Astrocyte (in vitro differentiated cells and primary cell): ENCODE data around the gene KLF2. TPM values are rescaled to one million over a fixed set of nuclear protein-coding genes. Genes with fewer than 3 reads are reported as not detected.
A peak's percentile ranks its signal among the peaks of the same experiment; 100 is the strongest.

ENCODE experiments used
- DNase-seq: peaks from one replicate; pipeline ENCODE4 v3.0.0-alpha.2; 2010; ENCODE audit warnings: low read depth
- FAIRE-seq: peaks from 2 replicates; lab custom pipeline; 2011; peaks lifted over from hg19 to GRCh38; lab: Jason Lieb, UNC
- H2AFZ ChIP-seq: 2 replicates; pipeline ENCODE4 v1.6.0; 2012; ENCODE audit warnings: low read depth, low read length, inconsistent platforms
- H3K27ac ChIP-seq: 2 replicates; pipeline ENCODE4 v1.5.1; 2011; ENCODE audit warnings: low read depth, low read length, inconsistent platforms
- H3K27me3 ChIP-seq: 2 replicates; pipeline ENCODE4 v1.6.0; 2011; ENCODE audit warnings: low read length, inconsistent platforms; ENCODE audit not compliant: insufficient read depth
- H3K36me3 ChIP-seq: 2 replicates; pipeline ENCODE4 v1.5.1; 2011; ENCODE audit warnings: low read length, inconsistent platforms; ENCODE audit not compliant: insufficient read depth
- H3K4me1 ChIP-seq: 2 replicates; pipeline ENCODE4 v1.5.1; 2011; ENCODE audit warnings: low read length, inconsistent platforms; ENCODE audit not compliant: insufficient read depth
- H3K4me2 ChIP-seq: 2 replicates; pipeline ENCODE4 v1.6.0; 2012; ENCODE audit warnings: low read length, inconsistent platforms
- H3K4me3 ChIP-seq: 2 replicates; pipeline ENCODE4 v1.5.1; 2011; ENCODE audit warnings: low read depth, mild to moderate bottlenecking, low read length, inconsistent platforms; ENCODE audit not compliant: insufficient read depth
- H3K79me2 ChIP-seq: 2 replicates; pipeline ENCODE4 v1.6.0; 2012; ENCODE audit warnings: mild to moderate bottlenecking, low read length, inconsistent platforms; ENCODE audit not compliant: insufficient read depth
- H3K9ac ChIP-seq: 2 replicates; pipeline ENCODE4 v1.6.0; 2012; ENCODE audit warnings: mild to moderate bottlenecking, low read length, inconsistent platforms
- H3K9me3 ChIP-seq: 2 replicates; pipeline ENCODE4 v1.5.1; 2012; ENCODE audit warnings: low read depth, mild to moderate bottlenecking, low read length, inconsistent platforms; ENCODE audit not compliant: insufficient read depth
- H4K20me1 ChIP-seq: 2 replicates; pipeline ENCODE4 v1.6.0; 2012; ENCODE audit warnings: low read length, inconsistent platforms; ENCODE audit not compliant: insufficient read depth
- H3K27ac Mint-ChIP-seq: one replicate; pipeline ENCODE4 v1.8.0; 2021; ENCODE audit warnings: mild to moderate bottlenecking, mixed read lengths; ENCODE audit not compliant: unreplicated experiment
- H3K27me3 Mint-ChIP-seq: one replicate; pipeline ENCODE4 v1.8.0; 2021; ENCODE audit warnings: low read depth, mixed read lengths; ENCODE audit not compliant: unreplicated experiment
- H3K36me3 Mint-ChIP-seq: one replicate; pipeline ENCODE4 v1.8.0; 2021; ENCODE audit warnings: low read depth, mixed read lengths; ENCODE audit not compliant: unreplicated experiment
- H3K4me1 Mint-ChIP-seq: one replicate; pipeline ENCODE4 v1.8.0; 2021; ENCODE audit warnings: low read depth, mixed read lengths; ENCODE audit not compliant: unreplicated experiment
- H3K4me3 Mint-ChIP-seq: one replicate; pipeline ENCODE4 v1.8.0; 2021; ENCODE audit warnings: mild to moderate bottlenecking, moderate library complexity, mixed read lengths; ENCODE audit not compliant: unreplicated experiment
- H3K9me3 Mint-ChIP-seq: one replicate; pipeline ENCODE4 v1.8.0; 2021; ENCODE audit warnings: mild to moderate bottlenecking, mixed read lengths; ENCODE audit not compliant: unreplicated experiment
- CTCF ChIP-seq: IDR thresholded peaks from 2 replicates; pipeline ENCODE4 v1.5.1; 2011; ENCODE audit warnings: low read depth, mild to moderate bottlenecking, inconsistent platforms, low read length, moderate library complexity; ENCODE audit not compliant: insufficient read depth
- EZH2 ChIP-seq: IDR thresholded peaks from 2 replicates; pipeline ENCODE4 v1.6.1; 2012; ENCODE audit warnings: mild to moderate bottlenecking, low read length, inconsistent platforms; ENCODE audit not compliant: insufficient read depth
- total RNA-seq: library from RNA; stranded (reverse); gene quantifications from 2 replicates; pipeline ENCODE4 v1.2.1, GENCODE V29; 2021

Gene KLF2
- total RNA-seq, 1 donor from 2014 or later: 1.9 TPM

GRCh38 chr19:16338470-16339360, 14.1 kb downstream of the KLF2 start:
- no peaks in the 10 kb centered on the region for H3K9me3 ChIP-seq
- peak overlapping the region; percentile 78 for H3K27ac ChIP-seq
- no peaks in the 10 kb centered on the region for H3K27me3 ChIP-seq
- no peak overlapping the region for H3K4me3 ChIP-seq
- Mint-ChIP-seq H3K36me3 (no peaks in the 10 kb centered on the region), H3K4me3 (peak overlapping the region; percentile 21), H3K27ac (peak overlapping the region; percentile 78), H3K4me1 (peaks cover 20% of the 10 kb centered on the region), H3K9me3 (no peaks in the 10 kb centered on the region), H3K27me3 (peaks cover 11% of the 10 kb centered on the region)
- peak overlapping the region; percentile 23 for H2AFZ ChIP-seq
- no peaks in the 10 kb centered on the region for H3K36me3 ChIP-seq
- H3K4me1 ChIP-seq: peaks cover 30% of the 10 kb centered on the region
- H3K4me2 ChIP-seq: peak overlapping the region; percentile 77
- DNase-seq (peak; percentile 98), FAIRE-seq (peak; percentile 59)
- H3K79me2 ChIP-seq: no peaks in the 10 kb centered on the region
- TF ChIP-seq EZH2: no peak
- no peak for TF ChIP-seq CTCF
- peak overlapping the region; percentile 58 for H3K9ac ChIP-seq
- no peaks in the 10 kb centered on the region for H4K20me1 ChIP-seq

DNA sequence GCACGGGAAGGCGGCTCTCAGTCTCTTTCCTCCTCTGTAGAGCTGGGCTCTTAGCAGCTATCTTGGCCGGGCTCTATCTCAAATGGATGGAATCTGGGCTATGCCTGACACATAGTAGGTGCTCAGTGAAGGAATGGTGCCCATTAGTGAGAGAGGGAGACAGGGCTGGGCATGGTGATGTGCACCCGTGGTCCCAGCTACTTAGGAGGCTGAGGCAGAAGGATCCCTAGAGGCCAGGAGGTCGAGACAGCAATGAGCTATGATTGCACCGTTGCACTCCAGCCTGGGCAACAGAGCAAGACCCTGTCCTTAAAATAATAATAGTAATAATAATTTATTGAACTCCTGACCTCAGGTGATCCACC, 14.7 kb downstream of the KLF2 start:
- no peaks in the 10 kb centered on the region for H3K27me3 ChIP-seq
- FAIRE-seq (no peak), DNase-seq (no peak)
- no peaks in the 10 kb centered on the region for H3K9me3 ChIP-seq
- no peaks in the 10 kb centered on the region for H3K9me3 Mint-ChIP-seq
- TF ChIP-seq EZH2: no peak
- no peak for TF ChIP-seq CTCF
- H3K27me3 Mint-ChIP-seq: peaks cover 5% of the 10 kb centered on the region
- H4K20me1 ChIP-seq: no peaks in the 10 kb centered on the region
- H2AFZ ChIP-seq: no peak overlapping the region
- peaks cover 20% of the 10 kb centered on the region for H3K4me1 Mint-ChIP-seq
- H3K4me2 ChIP-seq: peak overlapping the region; percentile 77
- peak overlapping the region; percentile 31 for H3K27ac Mint-ChIP-seq
- H3K36me3 Mint-ChIP-seq: no peaks in the 10 kb centered on the region
- H3K79me2 ChIP-seq: no peaks in the 10 kb centered on the region
- no peak overlapping the region for H3K4me3 ChIP-seq
- H3K4me3 Mint-ChIP-seq: no peak overlapping the region
- H3K9ac ChIP-seq: peak overlapping the region; percentile 58
- H3K36me3 ChIP-seq: no peaks in the 10 kb centered on the region
- peak overlapping the region; percentile 78 for H3K27ac ChIP-seq
- peaks cover 30% of the 10 kb centered on the region for H3K4me1 ChIP-seq

- peak; percentile 76 for DNase-seq
- H3K27me3 Mint-ChIP-seq: peaks cover 4% of the 10 kb centered on the region
- Histone ChIP-seq H3K4me2 (peak overlapping the region; percentile 38), H3K4me3 (no peak overlapping the region), H3K27me3 (no peaks in the 10 kb centered on the region), H2AFZ (no peak overlapping the region), H3K36me3 (no peaks in the 10 kb centered on the region), H3K9me3 (no peaks in the 10 kb centered on the region), H4K20me1 (no peaks in the 10 kb centered on the region), H3K27ac (peak overlapping the region; percentile 78), H3K9ac (no peak overlapping the region), H3K79me2 (no peaks in the 10 kb centered on the region), H3K4me1 (peaks cover 30% of the 10 kb centered on the region)
- no peaks in the 10 kb centered on the region for H3K36me3 Mint-ChIP-seq
- FAIRE-seq: no peak
- peaks cover 20% of the 10 kb centered on the region for H3K4me1 Mint-ChIP-seq
- no peak for TF ChIP-seq CTCF
- TF ChIP-seq EZH2: no peak
- H3K9me3 Mint-ChIP-seq: no peaks in the 10 kb centered on the region
- H3K27ac Mint-ChIP-seq: no peak overlapping the region
- H3K4me3 Mint-ChIP-seq: no peak overlapping the region
Measured at GRCh38 chr19:16340092-16340491, 15.5 kb downstream of the KLF2 start.
